Osteoblast (primary cell): ENCODE data around the gene PDLIM1. TPM values are rescaled to one million over a fixed set of nuclear protein-coding genes. Genes with fewer than 3 reads are reported as not detected.
"Not testable (repeated sequence)": the region's sequence is repeated elsewhere in the genome, so short reads cannot be mapped to it uniquely, and the experiment has no call there.

Source experiments
- DNase-seq: peaks from one replicate; pipeline ENCODE4 v3.0.0; 2011; ENCODE audit warnings: low spot score, mixed read lengths; ENCODE audit not compliant: insufficient read length; ENCODE audit errors: missing footprints
- H2AFZ ChIP-seq: 2 replicates; pipeline ENCODE4 v1.6.0; 2011; ENCODE audit warnings: mild to moderate bottlenecking, low read length
- H3K27ac ChIP-seq: 2 replicates; pipeline ENCODE4 v1.5.1; 2011; ENCODE audit warnings: mild to moderate bottlenecking, low read depth, low read length, moderate library complexity
- H3K27me3 ChIP-seq: 2 replicates; pipeline ENCODE4 v1.6.0; 2012; ENCODE audit warnings: mild to moderate bottlenecking, control low read depth, inconsistent platforms, low read length, moderate library complexity; ENCODE audit not compliant: insufficient read depth
- H3K36me3 ChIP-seq: 2 replicates; pipeline ENCODE4 v1.5.1; 2011; ENCODE audit warnings: mild to moderate bottlenecking, low read length, control low read depth, moderate library complexity; ENCODE audit not compliant: insufficient read depth
- H3K4me1 ChIP-seq: 2 replicates; pipeline ENCODE4 v1.5.1; 2011; ENCODE audit warnings: mild to moderate bottlenecking, low read length, control low read depth, moderate library complexity; ENCODE audit not compliant: insufficient read depth
- H3K4me2 ChIP-seq: 2 replicates; pipeline ENCODE4 v1.6.0; 2011; ENCODE audit warnings: mild to moderate bottlenecking, low read length; ENCODE audit not compliant: insufficient read depth
- H3K4me3 ChIP-seq: fragments of 200-600 bp; sonication (generic); 3 replicates; pipeline ENCODE4 v1.5.1; 2012; ENCODE audit warnings: mild to moderate bottlenecking, low read length, inconsistent platforms; ENCODE audit not compliant: insufficient read depth
- H3K79me2 ChIP-seq: 2 replicates; pipeline ENCODE4 v1.6.0; 2012; ENCODE audit warnings: mild to moderate bottlenecking, low read length, control low read depth, inconsistent platforms; ENCODE audit not compliant: insufficient read depth
- H3K9me3 ChIP-seq: 2 replicates; pipeline ENCODE4 v1.5.1; 2011; ENCODE audit warnings: low read depth, low read length, control low read depth
- H4K20me1 ChIP-seq: 2 replicates; pipeline ENCODE4 v1.6.0; 2012; ENCODE audit warnings: mild to moderate bottlenecking, low read length, control low read depth; ENCODE audit not compliant: insufficient read depth
- CTCF ChIP-seq: IDR thresholded peaks from 2 replicates; pipeline ENCODE4 v1.5.1; 2011; ENCODE audit warnings: mild to moderate bottlenecking, low read depth, low read length, moderate library complexity; ENCODE audit errors: extremely low read depth
- total RNA-seq: library from RNA; depleted of rRNA; stranded (reverse); fragments of >200 nt; gene quantifications from 2 replicates; pipeline ENCODE4 v1.2.3, GENCODE V29; 2012

Gene PDLIM1
- total RNA-seq, 1 donor = 26.1 TPM

- Histone ChIP-seq H3K36me3 (peaks cover 3% of the 10 kb centered on the region), H3K9me3 (no peaks in the 10 kb centered on the region), H3K79me2 (no peaks in the 10 kb centered on the region), H4K20me1 (no peaks in the 10 kb centered on the region), H3K4me3 (no peak overlapping the region), H3K27ac (no peak overlapping the region), H2AFZ (no peak overlapping the region), H3K4me1 (peaks cover 47% of the 10 kb centered on the region), H3K27me3 (no peaks in the 10 kb centered on the region), H3K4me2 (no peak overlapping the region)
- no peak for TF ChIP-seq CTCF
- no peak for DNase-seq
These were observed 57.3 kb downstream of the PDLIM1 start for GRCh38 chr10:95233377-95234034.

- not testable (repeated sequence) for H3K79me2 ChIP-seq, H3K9me3 ChIP-seq, H3K36me3 ChIP-seq, H4K20me1 ChIP-seq, DNase-seq, H3K27me3 ChIP-seq
- H3K4me3 ChIP-seq = peak overlapping the region; percentile 45
- peak overlapping the region; percentile 79 for H2AFZ ChIP-seq
- H3K4me2 ChIP-seq = peak overlapping the region; percentile 69
- peaks cover 37% of the 10 kb centered on the region for H3K4me1 ChIP-seq
- peak overlapping the region; percentile 89 for H3K27ac ChIP-seq
These were observed 59.9 kb downstream of the PDLIM1 start for GRCh38 chr10:95230677-95231586.

- Histone ChIP-seq H3K79me2 (no peaks in the 10 kb centered on the region), H2AFZ (no peak overlapping the region), H3K9me3 (no peaks in the 10 kb centered on the region), H3K4me2 (peak overlapping the region; percentile 69), H3K4me3 (peak overlapping the region; percentile 45), H3K27ac (peak overlapping the region; percentile 89), H4K20me1 (no peaks in the 10 kb centered on the region), H3K36me3 (no peaks in the 10 kb centered on the region), H3K4me1 (peaks cover 28% of the 10 kb centered on the region), H3K27me3 (no peaks in the 10 kb centered on the region)
- peak; percentile 88 for DNase-seq
- no peak for TF ChIP-seq CTCF
These were observed 60.8 kb downstream of the PDLIM1 start for GRCh38 chr10:95229724-95230627.

- not testable (repeated sequence) for H3K36me3 ChIP-seq, H4K20me1 ChIP-seq, DNase-seq, H3K79me2 ChIP-seq, H3K27me3 ChIP-seq, H2AFZ ChIP-seq, H3K9me3 ChIP-seq
- H3K4me1 ChIP-seq = peaks cover 25% of the 10 kb centered on the region
- H3K4me3 ChIP-seq = peak overlapping the region; percentile 11
- H3K4me2 ChIP-seq = peak overlapping the region; percentile 69
- H3K27ac ChIP-seq = peak overlapping the region; percentile 89
These were observed 61.7 kb downstream of the PDLIM1 start for GRCh38 chr10:95228934-95229723.
